Left cardiac atrium (tissue), 4 donors: ENCODE data around the gene HCN4. TPM values are rescaled to one million over a fixed set of nuclear protein-coding genes. Genes with fewer than 3 reads are reported as not detected.

Experiments used
- ATAC-seq, 2 donors: fragments of 200-7000 bp; cut with Tn5 transposase; one replicate each; pipeline ENCODE4 v1.9.1; 2020; ENCODE audit warnings: mild to moderate bottlenecking in 2 of 2, moderate library complexity in 2 of 2
- DNase-seq: peaks from one replicate; pipeline ENCODE4 v3.0.0-alpha.2; 2020
- intact Hi-C, 2 donors: fragments of 100-400 bp; cut with DNase I; formaldehyde crosslinking; loops; one replicate each; pipeline versions ENCODE4 v1.14.1 to v1.15.1; 2022 to 2023
- total RNA-seq, 2 donors: library from RNA; stranded (reverse); fragmentation: NEBNext Ultra II Directional; extraction: Animal tissue kit (Norgen Biotek cat#: 25700); gene quantifications; one replicate each; pipeline ENCODE4 v1.2.1, GENCODE V29; 2021
- donor health status: DM: no; HTN: yes; CAD: no.
- donor health status: DM: no; HTN: yes; CAD: no; lungs with severe emphysema.
- donor health status: DM: yes; HTN: yes; CAD: no.
- donor health status: Dilated cardiomyopathy.

Gene HCN4
- total RNA-seq, 2 donors from 2014 or later, result 5.9 to 7.7 TPM

DNA sequence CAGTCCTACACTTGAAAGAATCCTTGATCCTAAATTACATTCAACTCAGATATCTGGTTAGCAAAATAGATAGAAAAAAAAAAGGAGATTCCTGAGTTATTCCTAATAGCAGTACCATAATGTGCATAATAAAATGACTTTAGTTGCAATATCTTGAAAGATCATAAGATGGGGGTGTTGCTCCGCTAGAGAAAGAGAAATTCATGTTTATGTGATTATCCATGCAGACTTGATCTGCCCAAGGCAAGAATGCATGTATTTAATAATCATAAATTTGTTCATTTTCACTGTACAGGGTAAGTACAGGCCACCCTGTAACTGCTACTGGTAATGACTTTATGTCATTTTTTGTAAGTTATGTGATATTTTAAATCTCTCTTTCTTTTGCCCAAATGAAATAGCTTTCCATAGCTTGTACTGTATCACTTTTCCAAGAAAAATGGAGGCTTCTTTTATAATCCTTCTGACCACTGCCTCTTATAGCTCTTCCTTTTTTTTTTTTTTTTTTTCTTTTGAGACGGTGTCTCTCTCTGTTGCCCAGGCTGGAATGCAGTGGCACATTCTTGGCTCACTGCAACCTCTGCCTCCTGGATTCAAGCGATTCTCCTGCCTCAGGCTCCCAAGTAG, 84.6 kb downstream of the HCN4 start:
- peak; percentile 13 to 30 for ATAC-seq
- intact Hi-C loops, result loop anchor here in 1 of 2 donors (10.0 kb wide), 1 partner anchor 411 kb away; no protein-coding TSS in a partner anchor
- DNase-seq, result no peak

DNA sequence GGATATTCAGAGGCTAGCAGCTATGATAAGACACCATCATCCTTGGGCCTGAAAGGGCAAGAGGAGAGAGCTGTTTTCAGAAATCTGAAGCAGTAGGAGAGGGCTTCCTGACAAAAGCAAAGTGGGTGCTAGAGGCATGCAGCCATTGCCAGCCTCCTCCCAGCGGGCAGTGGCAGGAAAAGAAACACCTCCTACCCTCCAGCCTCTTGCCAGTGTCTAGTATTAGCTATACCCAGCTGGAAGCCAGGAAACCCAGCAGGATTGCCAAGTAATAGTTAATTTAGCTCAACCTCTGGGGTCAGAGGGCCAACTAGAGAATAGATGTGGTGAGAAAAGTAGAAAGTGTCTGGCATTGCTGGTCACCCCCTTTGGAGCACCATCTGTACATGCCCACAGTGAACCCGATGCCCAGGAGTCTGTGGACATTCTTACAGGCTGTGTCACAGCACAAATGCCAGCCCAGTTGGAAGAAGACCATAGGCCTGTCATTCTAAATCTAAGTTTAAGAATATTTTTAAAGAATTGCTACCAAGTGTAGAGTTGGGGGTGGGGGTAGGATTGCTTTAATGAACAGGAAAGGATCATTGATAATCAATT, 85.3 kb downstream of the HCN4 start:
- ATAC-seq, result peak; percentile 78 to 86
- DNase-seq, result peak; percentile 32
- intact Hi-C loops, result loop anchor here in 1 of 2 donors (10.0 kb wide), 1 partner anchor 411 kb away; no protein-coding TSS in a partner anchor

DNA sequence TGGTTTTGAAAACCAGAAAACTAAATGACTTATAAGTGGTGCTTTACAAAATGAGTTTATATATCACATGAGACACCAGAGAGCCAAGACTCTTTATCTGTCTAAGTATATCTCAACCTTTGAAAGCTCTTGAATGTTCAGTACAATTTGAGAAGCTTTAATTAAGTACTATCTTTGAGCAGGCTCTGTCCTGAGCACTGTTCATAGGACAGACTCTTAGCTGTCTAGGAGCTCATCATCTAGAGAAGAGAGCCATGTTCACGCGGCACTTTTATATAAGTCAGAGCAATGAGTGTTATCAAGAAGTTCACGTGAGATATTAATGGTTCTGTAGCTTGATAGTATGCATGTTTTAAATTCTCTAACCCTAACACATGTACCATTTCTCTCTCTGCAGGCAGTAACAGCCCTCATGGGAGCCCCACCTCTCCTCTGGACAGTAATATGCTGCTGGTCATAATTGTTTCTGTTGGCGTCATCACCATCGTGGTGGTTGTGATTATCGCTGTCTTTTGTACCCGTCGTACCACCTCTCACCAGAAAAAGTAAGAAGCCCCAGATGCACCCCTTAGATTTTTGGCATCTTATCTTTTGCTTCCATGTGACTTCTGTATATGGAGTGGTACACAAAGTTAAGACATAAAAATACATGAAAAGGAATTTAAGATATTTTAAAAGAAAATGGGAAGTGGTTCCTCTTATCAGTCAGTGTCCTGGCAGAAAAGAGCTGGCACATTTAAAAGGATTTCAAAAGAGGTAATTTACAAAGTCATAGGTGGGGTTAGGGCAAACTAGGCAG, 86.0 kb downstream of the HCN4 start:
- peak; percentile 32 to 58 for ATAC-seq
- intact Hi-C loops, result loop anchor here in 1 of 2 donors (10.0 kb wide), 1 partner anchor 412 kb away; no protein-coding TSS in a partner anchor

DNA sequence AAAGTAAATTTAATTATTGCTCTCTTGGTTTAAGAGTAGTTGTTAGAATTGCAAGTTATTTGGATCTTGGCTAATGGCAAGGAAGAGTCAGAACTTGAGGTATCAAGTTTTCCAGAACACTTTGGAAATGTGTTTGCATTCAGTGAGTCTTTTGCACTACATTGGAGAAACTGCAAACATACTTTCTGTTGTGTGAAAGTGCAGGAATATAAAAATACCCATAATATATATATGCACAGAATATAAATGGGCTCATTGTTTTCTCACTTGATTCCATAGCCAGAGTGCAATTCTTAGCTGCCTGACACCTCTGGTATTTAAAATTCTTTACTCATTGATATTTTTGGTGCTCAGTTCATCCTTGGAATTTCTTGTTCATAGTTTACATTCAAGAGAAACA, 92.9 kb downstream of the HCN4 start:
- no peak for DNase-seq
- intact Hi-C loops, result loop anchor here in 1 of 2 donors (10.0 kb wide), 1 partner anchor 551 kb away; no protein-coding TSS in a partner anchor
- ATAC-seq, result no peak

More for the DNA sequence above, 86.0 kb downstream of the HCN4 start:
- peak; percentile 31 for DNase-seq

DNA sequence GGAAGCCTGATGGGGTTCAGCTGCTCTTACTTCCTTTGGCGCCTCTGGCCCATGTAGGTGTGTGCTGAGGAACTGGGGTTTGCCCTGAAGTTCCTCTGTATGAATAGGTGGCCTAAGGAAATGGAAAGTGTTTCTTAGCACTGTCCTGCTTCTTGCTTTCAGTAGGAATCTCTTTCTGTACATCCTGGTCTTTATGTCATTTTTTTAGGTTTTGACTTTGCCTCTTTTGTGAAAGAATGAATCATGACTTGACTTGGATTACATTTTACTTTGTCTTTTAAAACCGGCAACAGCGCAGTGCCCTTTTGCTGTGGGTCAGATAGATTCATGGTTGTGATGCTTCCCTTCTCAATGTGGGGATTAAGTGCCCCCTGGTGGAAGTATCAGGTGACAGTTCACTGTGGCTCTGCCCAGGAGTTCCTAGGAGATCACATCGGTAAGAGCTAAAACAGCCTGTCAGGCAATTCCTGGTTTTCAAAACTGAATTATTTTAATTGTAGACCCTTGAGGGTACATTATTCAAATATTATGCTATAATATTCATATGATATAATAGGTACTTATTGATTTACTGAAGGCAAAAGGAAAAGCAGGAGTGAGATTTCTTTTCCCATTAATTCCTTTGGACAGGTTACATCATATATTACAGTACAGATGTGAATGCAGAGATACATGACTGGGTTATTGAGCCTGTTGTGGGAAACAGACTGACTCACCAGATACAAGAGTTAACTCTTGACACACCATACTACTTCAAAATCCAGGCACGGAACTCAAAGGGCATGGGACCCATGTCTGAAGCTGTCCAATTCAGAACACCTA, 95.4 kb downstream of the HCN4 start:
- DNase-seq (peak; percentile 33), ATAC-seq (peak; percentile 72 to 89)
- intact Hi-C loops, result loop anchor here in 1 of 2 donors (2.0 to 10.0 kb wide), 2 partner anchors 33 to 549 kb away; no protein-coding TSS in a partner anchor

DNA sequence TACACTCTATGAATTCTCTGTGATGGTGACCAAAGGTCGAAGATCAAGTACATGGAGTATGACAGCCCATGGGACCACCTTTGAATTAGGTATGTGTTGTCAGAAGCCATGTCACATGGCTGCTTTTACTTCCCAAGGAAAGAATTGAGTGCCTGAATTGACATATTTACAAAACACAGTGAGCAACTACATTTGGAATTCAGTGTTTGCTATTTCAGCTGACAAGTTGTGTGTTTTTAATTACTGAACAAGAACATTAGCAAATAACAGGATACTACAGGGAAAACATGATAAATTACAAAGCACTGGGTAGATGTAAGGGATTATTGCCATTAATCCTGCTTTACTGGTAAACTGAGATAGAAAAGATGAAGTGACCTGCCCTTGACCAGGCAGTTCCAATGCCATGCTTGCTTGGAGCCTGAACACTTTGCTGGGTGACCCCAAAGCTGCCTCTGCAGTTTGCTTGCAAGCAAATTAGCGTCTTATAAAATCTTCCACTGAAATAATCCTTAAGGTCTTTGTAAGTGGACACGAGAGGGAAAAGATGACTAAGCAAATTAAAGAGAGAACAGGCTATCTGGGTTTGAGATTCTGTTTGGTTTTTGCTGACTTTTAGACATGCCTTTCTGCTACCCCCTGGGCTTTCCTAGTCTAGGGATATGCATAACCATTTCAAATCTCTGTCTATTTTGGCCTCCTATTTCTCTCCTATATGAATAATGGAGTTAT, 98.2 kb downstream of the HCN4 start:
- intact Hi-C loops, result loop anchor here (2.0 to 10.0 kb wide), 2 partner anchors 30 to 546 kb away; no protein-coding TSS in a partner anchor
- DNase-seq (no peak), ATAC-seq (no peak)

Other genes starting within 250 kb of the HCN4 start
- 1 to 10 TPM in 1 of 2 donors, not detected in 1; 1.8 TPM for gene REC114, start 74.2 kb upstream of the HCN4 start, total RNA-seq